NCI-H146 treated with DMSO at 0.1 percent for 48 hours (cell line): ENCODE measurements around the gene PPM1F.
"Not testable (repeated sequence)": the region's sequence is repeated elsewhere in the genome, so short reads cannot be mapped to it uniquely, and the experiment has no call there.

Experiments used
- DNase-seq: peaks from one replicate; lab custom pipeline; 2025; ENCODE audit not compliant: unreplicated experiment; lab: John Stamatoyannopoulos, UW

The PPM1F gene

GRCh38 chr22:21898354-21898896 lies 54.2 kb downstream of the PPM1F start:
- no peak for DNase-seq

- DNase-seq: no peak
Observed at GRCh38 chr22:21896951-21897513, 55.6 kb downstream of the PPM1F start.

DNA sequence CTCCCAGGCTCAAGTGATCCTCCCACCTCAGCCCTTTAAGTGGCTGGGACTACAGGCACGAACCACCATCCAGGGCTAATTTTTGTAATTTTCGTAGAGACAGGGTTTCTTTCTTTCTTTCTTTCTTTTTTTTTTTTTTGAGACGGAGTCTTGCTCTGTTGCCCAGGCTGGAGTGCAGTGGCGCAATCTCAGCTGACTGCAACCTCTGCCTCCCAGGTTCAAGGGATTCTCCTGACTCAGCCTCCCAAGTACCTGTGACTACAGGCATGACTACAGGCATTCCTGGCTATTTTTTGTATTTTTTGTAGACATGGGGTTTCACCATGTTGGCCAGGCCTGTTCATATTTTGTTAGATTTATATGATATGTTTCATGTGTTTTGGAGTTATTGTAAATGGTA lies 56.4 kb downstream of the PPM1F start:
- DNase-seq: not testable (repeated sequence)

DNA sequence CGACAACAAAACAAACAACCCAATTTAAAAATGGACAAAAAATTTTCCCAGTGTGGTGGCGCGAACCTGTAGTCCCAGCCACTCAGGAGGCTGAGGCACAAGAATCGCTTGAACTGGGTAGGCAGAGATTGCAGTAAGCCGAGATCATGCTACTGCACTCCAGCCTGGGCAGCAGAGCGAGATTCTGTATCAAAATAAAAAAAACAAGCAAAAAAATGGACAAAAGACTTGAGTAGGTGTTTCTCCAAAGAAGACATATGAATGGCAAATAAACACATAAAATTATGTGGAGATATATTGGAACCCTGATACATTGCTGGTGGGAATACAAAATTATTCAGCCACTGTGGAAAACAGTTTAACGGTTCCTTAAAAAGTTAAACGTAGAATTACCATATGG lies 57.8 kb downstream of the PPM1F start:
- DNase-seq: no peak

- no peak for DNase-seq
Observed at GRCh38 chr22:21889251-21889990, 63.2 kb downstream of the PPM1F start.

DNA sequence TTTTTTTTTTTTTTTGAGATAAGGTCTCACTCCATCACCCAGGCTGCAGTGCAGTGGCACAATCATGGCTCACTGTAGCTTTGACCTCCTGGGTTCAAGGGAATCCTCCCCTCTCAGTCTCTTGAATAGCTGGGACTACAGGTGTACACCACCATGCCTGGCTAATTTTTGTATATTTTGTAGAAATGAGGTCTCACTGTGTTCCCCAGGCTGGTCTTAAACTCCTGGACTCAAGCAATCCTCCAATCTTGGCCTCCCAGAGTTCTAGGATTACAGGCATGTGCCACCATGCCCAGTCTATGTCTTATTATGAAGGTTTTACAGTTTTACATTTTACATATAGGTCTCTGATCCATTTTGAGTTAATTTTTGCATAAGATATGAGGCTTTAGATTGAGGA lies 64.8 kb downstream of the PPM1F start:
- no peak for DNase-seq

DNA sequence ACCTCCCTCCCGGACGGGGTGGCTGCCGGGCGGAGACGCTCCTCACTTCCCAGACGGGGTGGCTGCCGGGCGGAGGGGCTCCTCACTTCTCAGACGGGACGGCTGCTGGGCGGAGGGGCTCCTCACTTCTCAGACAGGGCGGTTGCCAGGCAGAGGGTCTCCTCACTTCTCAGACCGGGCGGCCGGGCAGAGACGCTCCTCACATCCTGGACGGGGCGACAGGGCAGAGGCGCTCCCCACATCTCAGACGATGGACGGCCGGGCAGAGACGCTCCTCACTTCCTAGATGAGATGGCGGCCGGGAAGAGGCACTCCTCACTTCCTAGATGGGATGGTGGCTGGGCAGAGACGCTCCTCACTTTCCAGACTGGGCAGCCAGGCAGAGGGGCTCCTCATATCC lies 68.7 kb downstream of the PPM1F start:
- DNase-seq: not testable (repeated sequence)

GRCh38 chr22:21882754-21883333 lies 69.8 kb downstream of the PPM1F start:
- not testable (repeated sequence) for DNase-seq

GRCh38 chr22:21881841-21882753 lies 70.6 kb downstream of the PPM1F start:
- DNase-seq: no peak

GRCh38 chr22:21876486-21877176 lies 76.0 kb downstream of the PPM1F start:
- DNase-seq: no peak

DNA sequence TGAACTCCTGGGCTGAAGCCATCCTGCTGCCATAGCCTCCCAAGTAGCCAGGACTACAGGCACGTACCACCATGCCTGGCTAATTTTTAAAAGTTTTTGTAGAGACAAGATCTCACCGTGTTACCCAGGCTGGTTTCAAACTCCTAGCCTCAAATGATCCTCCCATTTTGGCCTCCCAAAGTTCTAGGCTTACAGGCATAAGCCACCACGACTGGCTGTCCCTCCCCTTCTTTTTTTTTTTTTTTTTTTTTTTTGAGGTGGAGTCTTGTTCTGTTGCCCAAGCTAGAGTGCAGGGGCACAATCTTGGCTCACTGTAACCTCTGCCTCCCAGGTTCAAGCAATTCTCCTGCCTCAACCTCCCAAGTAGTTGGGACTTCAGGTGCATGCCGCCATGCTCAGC lies 77.7 kb downstream of the PPM1F start:
- DNase-seq: not testable (repeated sequence)

DNA sequence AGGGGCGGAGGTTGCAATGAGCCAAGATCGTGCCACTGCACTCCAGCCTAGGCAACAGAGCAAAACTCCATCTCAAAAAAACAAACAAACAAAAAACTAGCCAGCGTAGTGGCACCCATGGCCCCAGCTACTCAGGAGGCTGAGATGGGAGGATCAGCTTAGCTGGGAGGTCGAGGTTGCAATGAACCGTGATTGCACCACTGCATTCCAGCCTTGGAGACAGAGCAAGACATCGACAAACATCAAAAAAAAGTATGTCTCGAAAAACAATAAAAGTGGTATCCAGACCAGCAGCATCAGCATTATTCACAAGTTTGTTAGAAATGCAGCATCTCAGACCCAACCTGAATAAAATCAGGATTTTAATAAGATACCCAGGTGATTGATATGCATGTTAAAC lies 79.0 kb downstream of the PPM1F start:
- DNase-seq: no peak

DNA sequence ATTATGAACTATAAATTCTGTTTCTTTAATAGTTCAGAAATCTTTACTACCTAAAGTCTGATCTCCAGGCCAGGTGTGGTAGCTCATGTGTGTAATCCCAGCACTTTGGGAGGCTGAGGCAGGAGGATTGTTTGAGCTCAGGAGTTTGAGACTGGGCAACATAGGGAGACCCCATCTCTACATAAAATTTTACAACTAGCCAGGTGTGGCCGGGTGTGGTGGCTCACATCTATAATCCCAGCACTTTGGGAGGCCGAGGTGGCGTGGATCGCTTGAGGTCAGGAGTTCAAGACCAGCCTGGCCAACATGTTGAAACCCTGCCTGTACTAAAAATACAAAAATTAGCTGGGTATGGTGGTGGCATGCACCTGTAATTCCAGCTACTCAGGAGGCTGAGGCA lies 79.9 kb downstream of the PPM1F start:
- not testable (repeated sequence) for DNase-seq
